ENCODE results near the gene HOGA1.
"Not testable (repeated sequence)": the region's sequence is repeated elsewhere in the genome, so short reads cannot be mapped to it uniquely, and the experiment has no call there.

HOGA1 gene

GRCh38 chr10:97551271-97551670 is 32.9 kb upstream of the HOGA1 start:
- Histone ChIP-seq H3K27ac (replicated peaks) (no peak overlapping the region), H3K4me3 (replicated peaks; ENCODE audit: insufficient read depth, low read length) (no peak overlapping the region), H3K27me3 (ENCODE audit: insufficient read depth, poor library complexity, severe bottlenecking) (no peaks in the 10 kb centered on the region)
- TF ChIP-seq REST (IDR thresholded peaks at IDR 0.05; ENCODE audit: insufficient replicate concordance, low read depth) (no peak), GABPA (IDR thresholded peaks at IDR 0.05; ENCODE audit: low read depth) (no peak), SPI1 (IDR thresholded peaks at IDR 0.05; ENCODE audit: borderline replicate concordance, low read depth) (no peak), POLR2AphosphoS5 (IDR thresholded peaks at IDR 0.05; ENCODE audit: low read depth) (no peak), CTCF (IDR thresholded peaks at IDR 0.05; ENCODE audit: insufficient read depth, low read length) (no peak)
- DNase-seq (ENCODE audit: low read depth in 1 of 2, low spot score in 1 of 2) = no peak

GRCh38 chr10:97553575-97554031 is 30.6 kb upstream of the HOGA1 start:
- Histone ChIP-seq H3K27ac (replicated peaks) (no peak overlapping the region), H3K27me3 (ENCODE audit: insufficient read depth, poor library complexity, severe bottlenecking) (no peaks in the 10 kb centered on the region), H3K4me3 (replicated peaks; ENCODE audit: insufficient read depth, low read length) (no peak overlapping the region)
- peak in 1 of 2 experiments; percentile 47 for DNase-seq (ENCODE audit: low read depth in 1 of 2, low spot score in 1 of 2)
- TF ChIP-seq CTCF (IDR thresholded peaks at IDR 0.05; ENCODE audit: insufficient read depth, low read length) (peak; percentile 80), REST (IDR thresholded peaks at IDR 0.05; ENCODE audit: insufficient replicate concordance, low read depth) (no peak)

GRCh38 chr10:97554336-97554735 is 29.9 kb upstream of the HOGA1 start:
- H3K27me3 ChIP-seq (ENCODE audit: insufficient read depth, poor library complexity, severe bottlenecking); H3K4me3 ChIP-seq (replicated peaks; ENCODE audit: insufficient read depth, low read length); DNase-seq (ENCODE audit: low read depth in 1 of 2, low spot score in 1 of 2); H3K27ac ChIP-seq (replicated peaks): not testable (repeated sequence)

- H3K4me3 ChIP-seq (replicated peaks; ENCODE audit: insufficient read depth, low read length); DNase-seq (ENCODE audit: low read depth in 1 of 2, low spot score in 1 of 2); H3K27ac ChIP-seq (replicated peaks); H3K27me3 ChIP-seq (ENCODE audit: insufficient read depth, poor library complexity, severe bottlenecking): not testable (repeated sequence)
Observed at GRCh38 chr10:97555541-97555940, 28.6 kb upstream of the HOGA1 start.

- H3K27ac ChIP-seq (replicated peaks); H3K27me3 ChIP-seq (ENCODE audit: insufficient read depth, poor library complexity, severe bottlenecking); H3K4me3 ChIP-seq (replicated peaks; ENCODE audit: insufficient read depth, low read length); DNase-seq (ENCODE audit: low read depth in 1 of 2, low spot score in 1 of 2): not testable (repeated sequence)
Observed at GRCh38 chr10:97560731-97561381, 23.3 kb upstream of the HOGA1 start.

- H3K4me3 ChIP-seq (replicated peaks; ENCODE audit: insufficient read depth, low read length); H3K27me3 ChIP-seq (ENCODE audit: insufficient read depth, poor library complexity, severe bottlenecking); H3K27ac ChIP-seq (replicated peaks): not testable (repeated sequence)
Observed at GRCh38 chr10:97561386-97562077, 22.7 kb upstream of the HOGA1 start.

GRCh38 chr10:97562329-97562728 is 21.9 kb upstream of the HOGA1 start:
- H3K4me3 ChIP-seq (replicated peaks; ENCODE audit: insufficient read depth, low read length); H3K27me3 ChIP-seq (ENCODE audit: insufficient read depth, poor library complexity, severe bottlenecking); H3K27ac ChIP-seq (replicated peaks); DNase-seq (ENCODE audit: low read depth in 1 of 2, low spot score in 1 of 2): not testable (repeated sequence)

More at GRCh38 chr10:97561386-97562077, 22.7 kb upstream of the HOGA1 start:
- not testable (repeated sequence) for DNase-seq (ENCODE audit: low read depth in 1 of 2, low spot score in 1 of 2)

Data from HL-60 (cell line).